Measurements from ENCODE around the gene LAP3. TPM values are rescaled to one million over a fixed set of nuclear protein-coding genes. Genes with fewer than 3 reads are reported as not detected.

LAP3 gene
- total RNA-seq, 2 experiments from 2014 or later = 132 to 136 TPM

- H3K27me3 Mint-ChIP-seq = no peaks in the 10 kb centered on the region
- no peak overlapping the region for H3K27ac Mint-ChIP-seq
- ATAC-seq (ENCODE audit: low read depth) = no peak
- H3K36me3 Mint-ChIP-seq = peaks cover 24% of the 10 kb centered on the region
- H3K9me3 Mint-ChIP-seq = no peaks in the 10 kb centered on the region
- H3K4me3 Mint-ChIP-seq = no peak overlapping the region
- POLR2A ChIA-PET = interaction anchor here (0.5 to 1.0 kb wide), 2 partner anchors 8 to 12 kb away, joined by 3 to 4 read pairs; no protein-coding TSS in a partner anchor
- peaks cover 3% of the 10 kb centered on the region for H3K4me1 Mint-ChIP-seq
- no peak for DNase-seq
These were observed 28.2 kb downstream of the LAP3 start for GRCh38 chr4:17605236-17605635.

DNA sequence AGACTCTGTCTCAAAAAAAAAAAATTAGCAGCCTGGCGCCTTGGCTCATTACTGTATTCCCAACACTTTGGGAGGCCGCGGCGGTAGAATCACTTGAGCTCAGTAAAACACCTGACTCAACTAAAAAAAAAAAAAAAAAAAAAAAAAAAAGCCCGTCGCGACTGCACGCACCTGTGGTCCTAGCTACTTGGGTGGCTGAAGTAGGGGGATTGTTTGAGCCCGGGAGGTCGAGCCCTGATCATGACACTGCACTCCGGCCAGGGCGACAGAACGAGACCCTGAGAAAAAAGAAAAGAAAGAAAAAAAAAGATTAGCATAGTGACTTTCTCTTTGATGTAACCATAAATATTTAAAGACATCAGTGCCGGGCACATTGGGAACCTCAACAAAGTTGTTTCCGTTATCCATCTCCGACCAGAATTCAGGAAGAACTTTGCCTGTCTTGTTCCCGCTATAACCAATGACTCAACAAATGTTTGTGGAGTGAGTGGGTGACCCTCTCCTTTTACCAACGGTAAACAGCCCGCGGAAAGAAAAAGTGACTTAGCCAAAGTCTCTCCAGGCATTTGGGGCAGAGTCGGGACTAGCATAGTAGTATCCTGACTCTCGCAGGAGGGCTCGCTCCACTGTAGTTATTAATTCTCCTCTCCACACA lies 36.9 kb downstream of the LAP3 start:
- H3K4me3 Mint-ChIP-seq = peak overlapping the region; percentile 96
- ATAC-seq (ENCODE audit: low read depth) (peak; percentile 51), DNase-seq (peak; percentile 38)
- POLR2A ChIA-PET = interaction anchor here (0.5 to 3.7 kb wide), 19 partner anchors 9 to 220 kb away, joined by 3 to 74 read pairs (median 4); partner anchors contain the start of genes DCAF16, LAP3 and NCAPG
- no peaks in the 10 kb centered on the region for H3K9me3 Mint-ChIP-seq
- H3K27me3 Mint-ChIP-seq = no peaks in the 10 kb centered on the region
- H3K4me1 Mint-ChIP-seq = peaks cover 31% of the 10 kb centered on the region
- H3K27ac Mint-ChIP-seq = peak overlapping the region; percentile 94
- H3K36me3 Mint-ChIP-seq = peaks cover 10% of the 10 kb centered on the region

- peak; percentile 94 for DNase-seq
- Mint-ChIP-seq H3K4me3 (peak within 1 kb of the TSS; percentile 96), H3K9me3 (no peaks in the 10 kb centered on the region), H3K27me3 (no peaks in the 10 kb centered on the region), H3K27ac (peak within 1 kb of the TSS; percentile 94), H3K36me3 (peaks cover 16% of the 10 kb centered on the region), H3K4me1 (peaks cover 37% of the 10 kb centered on the region)
- ATAC-seq (ENCODE audit: low read depth) = peak; percentile 89
- POLR2A ChIA-PET = interaction anchor here (0.5 to 3.7 kb wide), 17 partner anchors 12 to 350 kb away, joined by 3 to 74 read pairs (median 4); partner anchors contain the start of genes DCAF16, LAP3 and NCAPG
These were observed 37.7 kb downstream of the LAP3 start, which contains the start of gene MED28 for GRCh38 chr4:17614416-17615299. Gene MED28, plus strand, starts transcription at chr4:17614641. Its CDS starts 14 bp downstream, at chr4:17614655.

DNA sequence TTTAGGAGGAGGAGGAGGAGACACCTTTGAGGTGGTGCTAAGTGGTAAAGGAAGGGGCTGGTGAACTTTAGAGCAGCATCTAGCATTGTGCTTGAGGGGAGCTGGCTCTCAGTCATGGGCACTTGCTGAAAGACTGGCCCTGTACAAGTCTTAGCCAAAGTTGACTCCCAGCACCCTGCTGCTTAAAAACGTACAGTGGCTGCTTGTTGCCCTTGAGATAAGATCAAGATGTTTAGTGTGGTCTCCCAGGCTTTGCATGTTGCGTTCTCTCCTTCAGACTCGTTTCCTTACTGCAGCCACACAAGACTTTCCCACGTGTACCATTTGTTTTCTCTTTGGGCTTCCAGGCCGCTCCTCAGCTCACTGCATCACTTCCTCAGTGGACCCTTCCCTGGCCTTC lies 39.3 kb downstream of the LAP3 start:
- Mint-ChIP-seq H3K27ac (peak overlapping the region; percentile 61), H3K4me3 (peak overlapping the region; percentile 73), H3K9me3 (no peaks in the 10 kb centered on the region), H3K4me1 (peaks cover 37% of the 10 kb centered on the region), H3K27me3 (no peaks in the 10 kb centered on the region), H3K36me3 (peaks cover 19% of the 10 kb centered on the region)
- POLR2A ChIA-PET = interaction anchor here (3.3 kb wide), 1 partner anchor 39 kb away, joined by 18 read pairs; the partner anchor contains the start of gene LAP3
- ATAC-seq (ENCODE audit: low read depth) (peak; percentile 23), DNase-seq (no peak)

DNA sequence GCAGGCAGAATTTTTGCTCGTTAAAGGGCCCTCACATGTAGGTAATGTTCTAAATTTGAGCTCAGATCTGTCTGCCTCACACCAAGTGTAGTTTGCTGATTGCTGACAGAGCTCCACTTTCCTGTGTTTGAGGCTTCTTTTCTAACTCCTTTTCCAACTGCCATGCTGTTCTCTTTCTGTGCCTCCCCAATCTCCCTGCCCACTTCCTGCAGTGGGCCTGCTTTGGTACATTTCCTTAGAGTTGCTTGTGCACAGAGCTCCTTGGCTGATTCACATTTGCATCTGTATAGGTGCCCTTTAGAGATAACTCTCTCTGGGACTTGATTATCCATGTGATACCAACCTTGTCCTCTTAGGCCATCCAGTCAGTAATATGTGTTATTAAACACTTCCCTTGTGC lies 41.9 kb downstream of the LAP3 start:
- Mint-ChIP-seq H3K36me3 (peaks cover 31% of the 10 kb centered on the region), H3K27ac (peak overlapping the region; percentile 67), H3K4me3 (peak overlapping the region; percentile 53), H3K9me3 (no peaks in the 10 kb centered on the region), H3K27me3 (no peaks in the 10 kb centered on the region), H3K4me1 (peaks cover 34% of the 10 kb centered on the region)
- POLR2A ChIA-PET = interaction anchor here (0.6 to 3.3 kb wide), 2 partner anchors 19 to 41 kb away, joined by 3 to 18 read pairs; partner anchors contain the start of gene LAP3
- ATAC-seq (ENCODE audit: low read depth) (no peak), DNase-seq (no peak)

DNA sequence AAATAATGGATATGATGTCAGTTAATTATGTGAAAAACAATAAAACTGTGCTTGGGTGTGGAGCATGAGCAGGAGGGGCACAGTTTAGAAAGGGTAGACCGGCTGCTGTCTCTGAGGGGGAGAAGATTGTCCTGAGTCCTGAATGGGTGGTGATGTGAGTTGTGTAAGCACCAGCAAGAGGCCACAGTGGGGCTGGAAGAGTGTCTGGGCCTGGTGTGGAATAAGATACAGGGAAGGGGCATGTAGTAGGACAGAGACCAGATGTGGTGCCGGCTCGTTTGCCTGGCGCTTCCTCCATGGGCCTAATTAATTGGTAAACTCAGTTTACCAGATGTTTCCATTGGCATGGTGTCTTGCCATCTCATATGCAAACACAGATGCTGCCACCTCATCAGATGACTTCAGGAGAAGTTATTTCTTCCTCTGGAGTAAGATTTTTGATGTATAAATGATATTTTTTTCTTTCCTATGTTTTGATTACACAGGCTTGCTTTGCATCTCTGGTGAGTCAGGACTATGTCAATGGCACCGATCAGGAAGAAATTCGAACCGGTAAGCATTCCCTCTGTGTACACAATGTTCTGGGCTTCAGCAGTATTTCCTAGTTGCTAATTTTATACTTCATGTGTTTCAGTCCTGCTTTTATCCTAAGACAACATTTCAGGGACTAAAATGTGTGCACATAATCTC lies 42.6 kb downstream of the LAP3 start:
- H3K4me1 Mint-ChIP-seq = peaks cover 36% of the 10 kb centered on the region
- peaks cover 37% of the 10 kb centered on the region for H3K36me3 Mint-ChIP-seq
- peak overlapping the region; percentile 4 for H3K4me3 Mint-ChIP-seq
- H3K27ac Mint-ChIP-seq = peak overlapping the region; percentile 67
- H3K27me3 Mint-ChIP-seq = no peaks in the 10 kb centered on the region
- H3K9me3 Mint-ChIP-seq = no peaks in the 10 kb centered on the region
- ATAC-seq (ENCODE audit: low read depth) (no peak), DNase-seq (no peak)
- POLR2A ChIA-PET = interaction anchor here (0.6 to 3.3 kb wide), 2 partner anchors 10 to 42 kb away, joined by 3 to 18 read pairs; partner anchors contain the start of gene LAP3

GRCh38 chr4:17623451-17624001 lies 46.5 kb downstream of the LAP3 start:
- peaks cover 55% of the 10 kb centered on the region for H3K36me3 Mint-ChIP-seq
- POLR2A ChIA-PET = interaction anchor here (0.7 kb wide), 1 partner anchor 122 kb away, joined by 4 read pairs; no protein-coding TSS in a partner anchor
- DNase-seq = no peak
- no peaks in the 10 kb centered on the region for H3K27me3 Mint-ChIP-seq
- H3K27ac Mint-ChIP-seq = no peak overlapping the region
- no peaks in the 10 kb centered on the region for H3K9me3 Mint-ChIP-seq
- no peak overlapping the region for H3K4me3 Mint-ChIP-seq
- ATAC-seq (ENCODE audit: low read depth) = no peak
- H3K4me1 Mint-ChIP-seq = peaks cover 14% of the 10 kb centered on the region

DNA sequence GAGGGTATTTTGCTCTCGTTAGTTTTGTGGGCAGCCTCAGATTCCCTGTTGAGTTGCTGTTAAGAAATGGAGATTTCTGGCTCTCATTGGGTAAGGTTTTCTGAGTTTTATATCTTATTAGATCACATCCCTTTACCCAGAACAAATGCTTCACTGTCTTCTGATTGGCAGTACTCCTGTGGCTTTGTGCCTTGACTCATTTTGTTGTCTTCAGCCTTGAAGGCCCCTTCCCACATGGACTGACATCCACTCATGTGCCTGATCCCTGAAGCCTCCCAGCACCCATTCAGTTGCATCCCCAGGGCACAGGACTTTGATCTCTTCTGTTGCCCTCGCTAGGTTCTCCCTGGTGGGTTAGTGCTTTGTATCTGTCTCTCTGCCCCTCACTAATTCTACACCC lies 47.8 kb downstream of the LAP3 start:
- H3K36me3 Mint-ChIP-seq = peaks cover 50% of the 10 kb centered on the region
- POLR2A ChIA-PET = no interaction called here

GRCh38 chr4:17630228-17630627 lies 53.2 kb downstream of the LAP3 start:
- no peak overlapping the region for H3K27ac Mint-ChIP-seq
- H3K36me3 Mint-ChIP-seq = peaks cover 33% of the 10 kb centered on the region
- no peaks in the 10 kb centered on the region for H3K9me3 Mint-ChIP-seq
- peaks cover 6% of the 10 kb centered on the region for H3K4me1 Mint-ChIP-seq
- POLR2A ChIA-PET = no interaction called here
- DNase-seq (no peak), ATAC-seq (ENCODE audit: low read depth) (no peak)
- no peak overlapping the region for H3K4me3 Mint-ChIP-seq
- no peaks in the 10 kb centered on the region for H3K27me3 Mint-ChIP-seq

More for the DNA sequence above, 47.8 kb downstream of the LAP3 start:
- H3K9me3 Mint-ChIP-seq = no peaks in the 10 kb centered on the region
- no peak overlapping the region for H3K4me3 Mint-ChIP-seq
- peaks cover 4% of the 10 kb centered on the region for H3K4me1 Mint-ChIP-seq
- no peaks in the 10 kb centered on the region for H3K27me3 Mint-ChIP-seq
- DNase-seq (no peak), ATAC-seq (ENCODE audit: low read depth) (no peak)
- H3K27ac Mint-ChIP-seq = no peak overlapping the region

- Mint-ChIP-seq H3K4me1 (peaks cover 4% of the 10 kb centered on the region), H3K36me3 (peaks cover 14% of the 10 kb centered on the region), H3K27ac (no peak overlapping the region), H3K9me3 (no peaks in the 10 kb centered on the region), H3K27me3 (no peaks in the 10 kb centered on the region), H3K4me3 (no peak overlapping the region)
- no peak for ATAC-seq (ENCODE audit: low read depth)
- no peak for DNase-seq
- POLR2A ChIA-PET = no interaction called here
These were observed 56.6 kb downstream of the LAP3 start for GRCh38 chr4:17633600-17633999.

DNA sequence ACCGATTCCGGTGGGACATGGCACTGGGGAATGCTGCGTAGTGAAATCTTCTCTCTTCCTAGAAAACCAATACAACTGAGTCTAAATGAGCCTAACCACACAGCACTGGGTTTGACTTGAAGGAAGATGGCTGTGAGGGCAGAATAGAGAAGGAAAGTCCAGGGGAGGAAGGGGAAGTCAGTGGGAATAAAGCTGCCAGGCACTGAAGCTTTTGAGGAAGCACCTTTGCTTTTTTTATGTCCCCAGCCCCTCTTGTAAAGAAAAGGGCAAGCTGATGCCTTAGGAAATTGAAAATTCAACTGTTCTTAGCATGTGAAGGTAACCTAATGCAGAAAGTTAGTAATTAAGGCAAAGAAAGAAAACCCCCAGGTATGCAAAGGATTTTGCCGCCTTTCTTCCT lies 58.1 kb downstream of the LAP3 start:
- POLR2A ChIA-PET = no interaction called here
- Mint-ChIP-seq H3K36me3 (peaks cover 8% of the 10 kb centered on the region), H3K9me3 (no peaks in the 10 kb centered on the region), H3K4me3 (no peak overlapping the region), H3K4me1 (peaks cover 4% of the 10 kb centered on the region), H3K27me3 (no peaks in the 10 kb centered on the region), H3K27ac (no peak overlapping the region)
- ATAC-seq (ENCODE audit: low read depth) (no peak), DNase-seq (no peak)

- H3K9me3 Mint-ChIP-seq = no peaks in the 10 kb centered on the region
- H3K4me3 Mint-ChIP-seq = no peak overlapping the region
- no peaks in the 10 kb centered on the region for H3K27me3 Mint-ChIP-seq
- ATAC-seq (ENCODE audit: low read depth) = no peak
- no peak for DNase-seq
- H3K36me3 Mint-ChIP-seq = peaks cover 6% of the 10 kb centered on the region
- H3K27ac Mint-ChIP-seq = no peak overlapping the region
- no peaks in the 10 kb centered on the region for H3K4me1 Mint-ChIP-seq
- POLR2A ChIA-PET = interaction anchor here (0.6 to 0.8 kb wide), 3 partner anchors 22 to 87 kb away, joined by 3 to 6 read pairs (median 3); partner anchors contain the start of gene MED28
These were observed 59.3 kb downstream of the LAP3 start for GRCh38 chr4:17636341-17636695.
